ACHN (cell line): ENCODE results near the gene MCUR1.

Source experiments
- DNase-seq: peaks from one replicate; pipeline ENCODE4 v3.0.0-alpha.2; 2015
- in situ Hi-C: cut with HindIII; loops from 2 replicates; pipeline ENCODE4 v1.10.0; 2017; ENCODE audit warnings: low sequenced_read_pairs, low pct_ligation_motif_present, low pct_unique_long_range_greater_than_20kb

The MCUR1 gene

DNA sequence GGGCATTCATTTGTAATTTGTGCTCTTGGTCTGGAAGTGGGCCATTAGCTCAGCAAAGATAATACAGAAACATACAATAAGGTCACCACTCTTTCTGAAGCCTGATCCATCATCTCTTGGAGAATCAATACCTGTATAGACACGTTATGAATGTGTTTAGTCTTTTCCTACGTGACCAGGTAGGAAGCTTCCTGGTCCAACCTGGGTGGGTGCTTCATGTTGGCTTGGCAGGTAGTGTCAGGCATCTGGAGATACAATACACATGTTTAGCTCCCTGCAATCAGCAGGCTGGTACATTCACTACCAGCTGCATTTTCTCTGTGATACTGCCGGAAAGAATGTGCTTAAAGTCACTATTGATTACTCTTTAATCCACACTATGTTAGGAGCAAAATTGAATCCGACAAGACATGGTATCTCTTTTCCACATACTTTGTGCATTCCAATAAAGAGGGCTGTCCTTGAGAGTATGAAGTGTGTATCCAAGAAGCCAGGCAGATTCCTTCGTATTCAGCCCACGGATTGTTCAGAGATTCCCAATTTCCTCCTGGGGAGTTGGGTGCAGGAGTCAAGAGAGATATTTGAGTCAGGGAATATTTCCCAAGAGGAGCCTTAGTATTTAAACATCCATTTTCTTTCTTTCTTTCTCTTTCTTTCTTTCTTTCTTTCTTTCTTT lies 52.9 kb downstream of the MCUR1 start:
- DNase-seq = no peak
- in situ Hi-C loops = no loop called here

DNA sequence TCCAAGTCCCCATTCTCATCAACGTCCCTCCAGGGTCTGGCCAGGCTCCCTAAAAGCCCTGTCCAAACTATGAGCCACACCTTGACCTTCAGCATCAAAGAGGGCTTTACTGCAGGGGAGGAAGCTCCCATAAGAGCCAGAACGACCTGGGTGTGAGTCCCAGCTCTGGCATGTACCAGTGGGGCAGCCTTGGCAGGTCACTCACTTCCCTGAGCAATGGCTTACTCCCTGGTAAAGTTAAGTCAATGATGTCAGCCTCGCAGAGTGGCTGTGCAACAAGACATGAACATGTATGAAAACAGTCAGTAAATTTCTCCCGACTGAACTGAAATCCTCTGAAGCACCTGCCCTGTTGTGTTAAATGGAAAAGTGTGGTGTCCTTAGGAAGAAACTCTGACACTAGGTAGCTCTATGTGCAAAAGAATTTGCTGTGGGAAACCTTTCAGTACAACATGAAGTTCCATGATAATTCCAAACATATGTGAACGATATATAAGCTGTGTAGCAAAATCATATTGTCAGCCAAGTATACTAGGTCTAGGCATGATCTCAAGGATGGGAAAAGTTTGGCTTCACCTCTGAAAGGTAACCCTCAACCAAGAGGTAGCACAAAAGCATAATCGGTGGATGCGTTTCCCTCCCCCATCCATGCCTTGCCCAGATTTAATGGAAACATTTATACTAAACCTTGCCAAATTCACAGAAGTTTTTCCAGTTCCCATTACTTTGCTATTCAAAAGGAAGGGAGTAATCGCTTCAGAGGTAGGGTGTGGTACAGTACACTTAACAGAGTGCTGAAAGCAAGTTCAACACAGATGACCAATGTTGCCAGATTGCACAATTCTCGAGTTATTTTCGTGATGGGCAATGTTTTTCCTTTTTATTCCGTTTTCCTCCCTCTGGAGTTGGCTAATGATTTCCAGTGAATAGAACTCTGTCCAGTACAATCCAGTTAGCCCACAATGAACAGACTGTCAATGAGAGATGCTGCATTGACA lies 53.8 kb downstream of the MCUR1 start:
- in situ Hi-C loops = no loop called here
- DNase-seq = no peak

DNA sequence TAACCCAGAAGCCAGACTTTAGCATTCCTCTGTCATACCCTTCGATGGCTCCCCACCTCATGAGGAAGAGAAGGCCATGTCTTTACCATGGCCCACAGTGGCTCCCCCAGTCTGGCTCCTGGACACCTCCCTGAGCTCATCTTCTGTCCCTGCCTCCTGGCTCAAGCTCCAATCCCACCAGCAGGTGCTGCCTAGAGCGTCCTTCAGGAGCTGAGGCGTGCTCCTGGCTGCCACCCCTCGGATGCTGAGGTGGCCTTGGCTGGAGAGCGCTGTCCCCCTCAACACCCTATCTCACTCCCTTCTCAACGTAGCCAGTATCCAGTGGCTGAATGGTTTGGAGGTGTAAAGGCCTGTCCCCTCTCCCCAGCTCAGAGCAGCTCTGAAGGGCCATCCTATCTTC lies 55.3 kb downstream of the MCUR1 start:
- in situ Hi-C loops = no loop called here

DNA sequence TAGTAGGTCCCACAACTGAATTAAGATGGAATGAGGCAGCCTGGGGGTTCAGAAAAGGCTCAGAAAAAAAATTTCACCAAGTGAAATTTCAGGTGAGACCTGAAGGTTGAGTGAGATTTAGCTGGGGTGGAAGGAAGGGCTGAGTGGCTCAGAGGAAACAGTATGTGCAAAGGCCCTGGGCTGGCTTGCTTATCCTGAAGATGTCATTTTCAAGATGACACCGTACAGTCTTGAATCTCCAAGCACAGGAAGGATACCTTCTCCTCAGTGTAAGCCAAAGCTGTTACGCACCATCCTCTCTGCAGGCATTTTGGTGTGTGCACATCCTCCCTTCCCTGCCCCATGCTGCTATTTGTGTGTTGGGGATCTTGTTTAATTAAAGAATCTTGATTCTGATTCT lies 59.7 kb downstream of the MCUR1 start:
- in situ Hi-C loops = no loop called here
- DNase-seq = no peak

More for the DNA sequence above, 55.3 kb downstream of the MCUR1 start:
- DNase-seq = no peak

DNA sequence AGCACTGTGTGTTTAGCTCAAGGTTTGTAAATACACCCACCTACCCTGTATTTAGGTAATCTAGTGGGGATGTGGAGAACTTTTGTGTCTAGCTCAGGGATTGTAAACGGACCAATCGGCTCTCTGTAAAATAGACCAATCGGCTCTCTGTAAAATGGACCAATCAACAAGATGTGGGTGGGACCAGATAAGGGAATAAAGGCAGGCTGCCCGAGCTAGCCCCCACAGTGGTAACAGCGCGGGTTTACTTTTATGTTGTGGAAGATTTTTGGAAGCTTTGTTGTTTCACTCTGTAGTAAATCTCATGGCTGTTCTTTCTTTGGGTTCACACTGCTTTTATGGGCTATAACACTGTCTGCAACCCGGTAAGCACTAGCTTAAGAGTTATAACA lies 70.6 kb downstream of the MCUR1 start:
- no peak for DNase-seq
- in situ Hi-C loops = no loop called here

DNA sequence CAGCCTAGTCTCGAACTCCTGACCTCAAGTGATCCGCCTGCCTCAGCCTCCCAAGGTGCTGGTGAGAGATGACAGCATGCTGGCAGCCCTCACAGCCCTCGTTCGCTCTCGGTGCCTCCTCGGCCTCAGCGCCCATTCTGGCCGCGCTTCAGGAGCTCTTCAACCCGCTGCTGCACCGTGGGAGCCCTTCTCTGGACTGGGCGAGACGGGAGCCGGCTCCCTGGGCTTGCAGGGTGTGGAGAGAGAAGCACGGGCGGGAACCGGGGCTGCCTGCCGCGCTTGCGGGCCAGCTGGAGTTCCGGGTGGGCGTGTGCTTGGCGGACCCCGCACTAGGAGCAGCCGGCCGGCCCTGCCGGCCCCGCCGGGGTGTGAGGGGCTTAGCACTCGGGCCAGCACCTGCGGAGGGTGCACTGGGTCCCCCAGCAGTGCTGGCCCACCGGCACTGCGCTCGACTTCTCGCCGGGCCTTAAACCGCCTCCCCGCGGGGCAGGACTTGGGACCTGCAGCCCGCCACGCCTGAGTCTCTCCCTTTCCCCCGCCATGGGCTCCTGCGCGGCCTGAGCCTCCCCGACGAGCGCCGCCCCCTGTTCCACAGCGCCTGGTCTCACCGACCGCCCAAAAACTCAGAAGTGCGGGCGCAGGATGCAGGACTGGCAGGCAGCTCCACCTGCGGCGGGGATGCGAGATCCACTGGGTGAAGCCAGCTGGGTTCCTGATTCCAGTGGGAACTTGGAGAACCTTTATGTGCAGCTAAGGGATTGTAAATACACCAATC lies 71.2 kb downstream of the MCUR1 start:
- in situ Hi-C loops = no loop called here
- no peak for DNase-seq

DNA sequence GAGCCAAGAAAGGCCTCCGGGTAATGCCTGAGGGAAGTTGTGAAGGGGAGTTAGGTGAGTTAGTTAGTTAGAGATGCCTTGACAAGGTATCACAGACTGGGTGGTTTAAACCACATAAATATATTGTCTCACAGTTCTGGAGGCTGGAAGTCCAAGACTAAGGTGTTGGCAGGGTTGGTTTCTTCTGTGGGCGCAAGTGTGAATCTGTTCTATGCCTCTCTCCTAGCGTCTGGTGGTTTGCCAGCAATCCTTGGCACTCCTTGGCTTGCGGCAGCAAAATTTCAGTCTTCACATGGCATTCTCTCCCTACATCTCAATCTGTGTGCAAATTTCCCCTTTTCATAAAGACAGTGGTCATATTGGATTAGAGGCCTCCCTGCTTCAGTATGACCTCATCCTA lies 73.0 kb downstream of the MCUR1 start:
- in situ Hi-C loops = no loop called here
- no peak for DNase-seq
